Prostate gland (tissue), 2 donors: ENCODE data around the gene OTOG. TPM values are rescaled to one million over a fixed set of nuclear protein-coding genes. Genes with fewer than 3 reads are reported as not detected.

Source experiments
- DNase-seq: peaks from one replicate; pipeline ENCODE4 v3.0.0-alpha.2; 2019; ENCODE audit warnings: low spot score
- H3K27ac ChIP-seq, 2 donors: fragments of 200-600 bp; sonication (generic); 2 replicates each; pipeline ENCODE4 v1.5.1; 2017 to 2019
- H3K27me3 ChIP-seq: fragments of 200-600 bp; sonication (generic); replicated peaks from 2 replicates; pipeline ENCODE4 v1.5.1; 2019; ENCODE audit not compliant: insufficient read depth
- H3K36me3 ChIP-seq, 2 donors: fragments of 200-600 bp; sonication (generic); 1 replicate in 1 of 2; 2 replicates in 1 of 2; pipeline versions ENCODE4 v1.5.1 to v1.8.1; 2017 to 2019
- H3K4me1 ChIP-seq: fragments of 200-600 bp; sonication (generic); replicated peaks from 2 replicates; pipeline ENCODE4 v1.5.1; 2019
- H3K4me3 ChIP-seq, 2 donors: fragments of 200-600 bp; sonication (generic); 2 replicates each; pipeline ENCODE4 v1.5.1; 2017 to 2019
- H3K9me3 ChIP-seq: fragments of 200-600 bp; sonication (generic); 2 replicates; pipeline ENCODE4 v1.5.1; 2017
- POLR2A ChIP-seq: fragments of 450-650 bp; IDR thresholded peaks from one replicate; pipeline ENCODE4 v1.6.1; 2016; ENCODE audit warnings: antibody characterized with exemption, mild to moderate bottlenecking
- POLR2AphosphoS5 ChIP-seq: sonication (generic); formaldehyde crosslinking; IDR thresholded peaks from one replicate; pipeline ENCODE4 v1.6.1; 2017; ENCODE audit warnings: antibody characterized with exemption
- WGBS: methylation state at CpG from one replicate; pipeline ENCODE4 v1.1.5; 2018; 5-methylcytosine and 5-hydroxymethylcytosine counted together
- intact Hi-C: fragments of 100-400 bp; cut with DNase I; formaldehyde crosslinking; loops from one replicate; pipeline ENCODE4 v1.14.2; 2022
- total RNA-seq, 2 donors: library from RNA; depleted of rRNA; stranded (reverse); fragments of >200 nt; gene quantifications; one replicate each; pipeline ENCODE4 v1.1.0, GENCODE V29; 2016
- TF ChIP-seq, protein P1 (sequence below), 4 experiments: fragments of 200-600 bp in 2 of 4; fragments of 450-650 bp in 2 of 4; sonication (generic) in 2 of 4; IDR thresholded peaks; 1 replicate in 3 of 4; 2 replicates in 1 of 4; pipeline ENCODE4 v1.5.1; 2016 to 2019; ENCODE audit warnings: antibody characterized with exemption in 4 of 4, mild to moderate bottlenecking in 2 of 4, moderate library complexity in 2 of 4

Gene OTOG
- total RNA-seq, 2 donors from 2014 or later, result 0.34 TPM; not detected in 1

- no peak for DNase-seq
- intact Hi-C loops, result loop anchor here (5.0 to 10.0 kb wide), 2 partner anchors 130 to 378 kb away; no protein-coding TSS in a partner anchor
- WGBS, result 90% methylated on average over 5 of the region's 5 CpGs
- Histone ChIP-seq H3K9me3 (no peaks in the 10 kb centered on the region), H3K27ac (no peak overlapping the region), H3K36me3 (no peaks in the 10 kb centered on the region), H3K4me3 (no peak overlapping the region), H3K27me3 (peaks cover 4% of the 10 kb centered on the region), H3K4me1 (no peaks in the 10 kb centered on the region)
- TF ChIP-seq POLR2AphosphoS5, result no peak
- TF ChIP-seq, protein P1, sequence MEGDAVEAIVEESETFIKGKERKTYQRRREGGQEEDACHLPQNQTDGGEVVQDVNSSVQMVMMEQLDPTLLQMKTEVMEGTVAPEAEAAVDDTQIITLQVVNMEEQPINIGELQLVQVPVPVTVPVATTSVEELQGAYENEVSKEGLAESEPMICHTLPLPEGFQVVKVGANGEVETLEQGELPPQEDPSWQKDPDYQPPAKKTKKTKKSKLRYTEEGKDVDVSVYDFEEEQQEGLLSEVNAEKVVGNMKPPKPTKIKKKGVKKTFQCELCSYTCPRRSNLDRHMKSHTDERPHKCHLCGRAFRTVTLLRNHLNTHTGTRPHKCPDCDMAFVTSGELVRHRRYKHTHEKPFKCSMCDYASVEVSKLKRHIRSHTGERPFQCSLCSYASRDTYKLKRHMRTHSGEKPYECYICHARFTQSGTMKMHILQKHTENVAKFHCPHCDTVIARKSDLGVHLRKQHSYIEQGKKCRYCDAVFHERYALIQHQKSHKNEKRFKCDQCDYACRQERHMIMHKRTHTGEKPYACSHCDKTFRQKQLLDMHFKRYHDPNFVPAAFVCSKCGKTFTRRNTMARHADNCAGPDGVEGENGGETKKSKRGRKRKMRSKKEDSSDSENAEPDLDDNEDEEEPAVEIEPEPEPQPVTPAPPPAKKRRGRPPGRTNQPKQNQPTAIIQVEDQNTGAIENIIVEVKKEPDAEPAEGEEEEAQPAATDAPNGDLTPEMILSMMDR (IDR thresholded peaks at IDR 0.05), result no peak
- no peak for TF ChIP-seq POLR2A
Observed at GRCh38 chr11:17594686-17595192, 47.7 kb downstream of the OTOG start.

DNA sequence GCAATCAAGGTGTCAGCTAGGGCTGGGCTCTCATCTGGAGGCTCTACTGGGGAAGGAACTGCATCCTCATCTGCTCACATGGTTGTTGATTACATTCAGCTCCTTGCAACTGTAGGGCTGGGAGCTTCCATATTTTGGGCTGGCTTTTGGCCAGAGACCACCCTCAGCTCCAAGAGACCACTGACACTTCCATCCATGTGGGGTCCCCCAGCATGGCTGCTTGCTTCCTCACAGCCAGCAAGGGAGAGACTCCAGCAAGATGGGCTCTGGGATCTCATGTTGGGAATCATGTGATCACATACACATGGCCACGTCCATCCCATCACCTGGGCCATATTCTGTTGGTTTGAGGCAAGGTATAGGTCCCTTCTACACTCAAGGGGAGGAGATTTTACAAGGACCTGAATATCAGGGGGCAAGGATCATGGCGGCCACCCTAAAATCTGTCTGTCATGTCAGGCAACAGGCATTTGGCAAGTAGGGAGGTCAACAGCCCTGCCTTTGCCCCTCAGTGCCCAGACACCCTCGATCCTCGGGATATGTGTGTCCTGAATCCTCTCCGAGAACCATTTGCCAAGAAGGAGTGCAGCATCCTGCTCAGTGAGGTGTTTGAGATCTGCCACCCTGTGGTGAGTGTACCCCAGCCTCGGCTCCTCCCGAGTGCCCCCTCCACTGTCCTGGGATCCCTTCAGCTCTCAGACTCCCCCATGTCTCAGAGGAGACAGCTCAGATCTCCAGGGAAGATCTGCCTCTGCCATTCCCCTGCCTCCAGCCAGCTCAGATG, 48.7 kb downstream of the OTOG start:
- DNase-seq, result no peak
- no peaks in the 10 kb centered on the region for H3K4me1 ChIP-seq
- whole genome bisulfite sequencing, result 89% methylated on average over 7 of the region's 7 CpGs
- no peak overlapping the region for H3K4me3 ChIP-seq
- no peaks in the 10 kb centered on the region for H3K36me3 ChIP-seq
- intact Hi-C loops, result loop anchor here (5.0 to 10.0 kb wide), 2 partner anchors 129 to 377 kb away; no protein-coding TSS in a partner anchor
- peaks cover under 1% of the 10 kb centered on the region for H3K27me3 ChIP-seq
- TF ChIP-seq POLR2A (no peak), POLR2AphosphoS5 (no peak)
- TF ChIP-seq, protein P1 (IDR thresholded peaks at IDR 0.05), result no peak
- no peak overlapping the region for H3K27ac ChIP-seq
- H3K9me3 ChIP-seq, result no peaks in the 10 kb centered on the region

DNA sequence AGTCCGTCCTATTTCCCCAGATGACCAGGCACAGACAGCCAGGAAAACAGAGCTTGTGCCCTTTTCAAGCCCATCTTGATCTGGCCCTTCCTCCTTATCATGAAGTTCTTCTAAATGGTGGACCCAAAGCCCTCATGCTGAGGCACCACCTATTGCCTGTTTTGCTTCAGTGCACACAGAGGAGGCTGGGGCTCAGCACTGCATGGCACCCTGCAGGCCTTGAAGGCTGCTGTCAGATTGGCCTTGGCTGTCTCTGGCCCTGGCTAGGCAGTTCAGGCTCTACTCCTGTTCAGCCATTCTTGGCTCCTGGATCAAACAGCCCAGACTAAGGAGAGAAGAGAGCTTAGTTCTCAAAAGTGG, 49.2 kb downstream of the OTOG start:
- no peaks in the 10 kb centered on the region for H3K4me1 ChIP-seq
- H3K27me3 ChIP-seq, result no peaks in the 10 kb centered on the region
- no peak overlapping the region for H3K27ac ChIP-seq
- TF ChIP-seq POLR2A (no peak), POLR2AphosphoS5 (no peak)
- TF ChIP-seq, protein P1 (IDR thresholded peaks at IDR 0.05), result no peak
- no peaks in the 10 kb centered on the region for H3K36me3 ChIP-seq
- no peak overlapping the region for H3K4me3 ChIP-seq
- 81% methylated on average over 1 of the region's 1 CpG for WGBS
- no peaks in the 10 kb centered on the region for H3K9me3 ChIP-seq
- no peak for DNase-seq
- intact Hi-C loops, result loop anchor here (5.0 to 10.0 kb wide), 2 partner anchors 129 to 376 kb away; no protein-coding TSS in a partner anchor

GRCh38 chr11:17596711-17597110, 49.7 kb downstream of the OTOG start:
- Histone ChIP-seq H3K27me3 (no peaks in the 10 kb centered on the region), H3K4me1 (no peaks in the 10 kb centered on the region), H3K27ac (no peak overlapping the region), H3K4me3 (no peak overlapping the region), H3K9me3 (no peaks in the 10 kb centered on the region), H3K36me3 (no peaks in the 10 kb centered on the region)
- TF ChIP-seq POLR2AphosphoS5, result no peak
- intact Hi-C loops, result loop anchor here (5.0 to 10.0 kb wide), 2 partner anchors 128 to 376 kb away; no protein-coding TSS in a partner anchor
- no peak for DNase-seq
- 89% methylated on average over 7 of the region's 7 CpGs for WGBS

- Histone ChIP-seq H3K27me3 (no peaks in the 10 kb centered on the region), H3K4me1 (no peaks in the 10 kb centered on the region), H3K36me3 (no peaks in the 10 kb centered on the region), H3K9me3 (no peaks in the 10 kb centered on the region), H3K27ac (no peak overlapping the region), H3K4me3 (no peak overlapping the region)
- no peak for DNase-seq
- intact Hi-C loops, result loop anchor here (5.0 to 10.0 kb wide), 2 partner anchors 127 to 375 kb away; no protein-coding TSS in a partner anchor
- 46% methylated on average over 5 of the region's 5 CpGs for WGBS
- TF ChIP-seq POLR2A (no peak), POLR2AphosphoS5 (no peak)
- TF ChIP-seq, protein P1 (IDR thresholded peaks at IDR 0.05), result no peak
Observed at GRCh38 chr11:17597770-17598169, 50.7 kb downstream of the OTOG start.
